HFF-Myc (cell line): ENCODE results near the gene CDC42BPG.

ENCODE experiments used
- DNase-seq: peaks from one replicate; pipeline ENCODE4 v3.0.0-alpha.2; 2011; ENCODE audit warnings: low read depth; ENCODE audit errors: extremely low read depth
- H3K4me3 ChIP-seq: replicated peaks from 2 replicates; pipeline ENCODE4 v1.5.1; 2011; ENCODE audit warnings: low read depth, mild to moderate bottlenecking, control low read depth, low read length
- CTCF ChIP-seq: IDR thresholded peaks from 2 replicates; pipeline ENCODE4 v1.5.1; 2012; ENCODE audit warnings: mild to moderate bottlenecking, low read depth, low read length, control low read depth; ENCODE audit errors: missing control alignments

Gene CDC42BPG

DNA sequence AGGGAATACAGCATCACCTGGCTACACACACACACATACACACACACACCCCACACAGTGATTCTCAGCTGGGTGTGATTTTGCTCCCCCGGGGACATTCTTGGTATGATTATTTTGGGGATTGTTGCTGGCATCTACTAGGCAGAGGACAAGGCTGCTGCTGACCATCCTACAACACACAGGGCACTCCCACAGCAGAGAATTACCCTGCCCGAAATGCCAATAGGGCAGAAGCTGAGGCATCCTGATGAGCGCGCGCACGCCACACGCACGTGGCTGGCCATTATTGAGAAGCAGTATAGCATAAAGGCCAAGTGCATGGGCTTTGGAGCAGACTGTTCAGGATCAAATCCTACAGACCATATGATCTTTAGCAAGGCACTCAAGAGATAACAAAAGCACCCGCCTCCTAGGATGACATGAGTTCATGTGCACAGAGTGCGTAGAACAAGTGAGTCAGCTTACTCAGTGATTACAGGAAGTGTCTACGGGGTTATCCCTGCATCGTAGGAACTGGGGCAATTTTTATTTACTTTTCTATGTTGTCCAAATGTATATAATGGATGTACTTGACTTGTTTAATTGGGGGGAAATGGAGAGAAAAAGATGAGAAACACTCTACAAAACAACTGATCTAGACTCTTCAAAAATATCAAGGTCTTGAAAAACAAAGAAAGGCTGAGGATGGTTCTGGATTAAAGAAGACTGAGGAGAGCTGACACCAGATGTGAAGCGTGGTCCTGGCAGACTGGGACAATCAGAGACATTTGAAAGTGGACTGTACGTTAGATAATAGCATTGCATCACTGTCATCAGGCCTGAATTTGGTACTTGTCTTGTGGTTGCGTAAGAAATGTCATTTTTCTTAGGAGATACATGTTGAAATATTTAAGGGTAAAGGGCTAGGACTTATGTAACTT lies 41.2 kb upstream of the CDC42BPG start:
- H3K4me3 ChIP-seq = no peak overlapping the region
- no peak for DNase-seq
- no peak for TF ChIP-seq CTCF

DNA sequence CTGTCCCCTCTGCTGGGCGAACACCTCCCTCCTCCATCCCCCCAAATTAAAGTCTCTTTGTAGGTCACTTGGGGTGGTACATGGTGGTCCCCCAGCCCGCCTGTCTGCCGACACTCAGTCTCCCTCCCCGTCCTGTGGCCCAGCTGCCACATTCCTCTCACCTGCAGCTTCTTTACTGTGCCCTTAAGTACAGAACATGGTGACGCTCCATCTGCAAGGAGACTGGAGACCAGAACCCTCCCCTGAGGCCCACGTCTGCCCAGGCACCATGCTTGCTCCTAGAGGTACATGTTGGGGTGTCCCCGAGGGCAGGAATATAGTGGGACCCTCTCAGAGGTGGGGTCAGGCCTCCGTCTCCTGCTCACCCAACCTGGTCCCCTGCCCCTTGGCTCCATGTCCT lies 39.6 kb upstream of the CDC42BPG start:
- H3K4me3 ChIP-seq = no peak overlapping the region
- no peak for TF ChIP-seq CTCF
- no peak for DNase-seq

GRCh38 chr11:64883575-64883974 lies 39.1 kb upstream of the CDC42BPG start:
- no peak overlapping the region for H3K4me3 ChIP-seq
- no peak for DNase-seq
- TF ChIP-seq CTCF = no peak

- no peak for DNase-seq
- no peak overlapping the region for H3K4me3 ChIP-seq
- no peak for TF ChIP-seq CTCF
These were observed 37.8 kb upstream of the CDC42BPG start for GRCh38 chr11:64882243-64882642.

- no peak for TF ChIP-seq CTCF
- H3K4me3 ChIP-seq = no peak overlapping the region
- no peak for DNase-seq
These were observed 37.0 kb upstream of the CDC42BPG start for GRCh38 chr11:64881476-64881875.

GRCh38 chr11:64880240-64881001 lies 36.0 kb upstream of the CDC42BPG start:
- DNase-seq = no peak
- no peak for TF ChIP-seq CTCF
- H3K4me3 ChIP-seq = no peak overlapping the region
